ENCODE measurements around the gene REPS1. TPM values are rescaled to one million over a fixed set of nuclear protein-coding genes. Genes with fewer than 3 reads are reported as not detected.

The REPS1 gene
- total RNA-seq, 1 experiment from 2014 or later, result 27.4 TPM

DNA sequence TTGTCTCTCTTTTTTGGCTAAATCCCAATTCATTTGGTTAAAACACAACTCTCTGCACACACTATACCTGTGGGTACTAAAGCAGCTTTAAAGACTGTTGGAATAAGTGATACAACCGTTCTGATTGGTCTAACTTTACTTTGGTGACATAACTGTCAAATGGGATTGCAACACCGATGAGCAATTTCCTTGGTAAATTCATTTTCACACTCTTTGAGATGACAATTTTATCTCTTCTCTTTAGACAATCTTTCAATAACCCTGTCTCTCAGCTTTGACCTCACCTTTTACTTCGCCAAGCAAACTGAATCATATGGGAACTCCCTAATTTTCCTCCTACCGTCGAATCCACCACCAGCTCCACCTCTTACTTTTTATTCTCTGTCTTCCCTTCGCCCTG is 131.4 kb downstream of the REPS1 start:
- Histone ChIP-seq H4K20me1 (ENCODE audit: low read length) (no peaks in the 10 kb centered on the region), H3K27ac (ENCODE audit: low read length) (no peak overlapping the region), H3K9me3 (ENCODE audit: low read length) (no peaks in the 10 kb centered on the region), H3K27me3 (ENCODE audit: low read length) (no peaks in the 10 kb centered on the region), H3K36me3 (ENCODE audit: low read depth, low read length) (no peaks in the 10 kb centered on the region), H3K4me2 (ENCODE audit: low read length) (no peak overlapping the region), H3K9me2 (replicated peaks; ENCODE audit: low read length) (no peaks in the 10 kb centered on the region), H2AFZ (ENCODE audit: low read length) (no peak overlapping the region), H3K9ac (ENCODE audit: low read length) (no peak overlapping the region), H3K4me3 (ENCODE audit: low read length) (no peak overlapping the region), H3K4me1 (ENCODE audit: insufficient read depth, low read length) (no peaks in the 10 kb centered on the region), H3F3A (ENCODE audit: low read length, unreplicated experiment) (no peaks in the 10 kb centered on the region), H3K79me2 (ENCODE audit: low read length) (no peaks in the 10 kb centered on the region)
- ChIA-PET POLR2A (ENCODE audit: unreplicated experiment) (no interaction called here), CTCF (no interaction called here)
- no peak for TF ChIP-seq EZH2phosphoT487 (IDR thresholded peaks at IDR 0.05; ENCODE audit: borderline replicate concordance, low read length)
- TF ChIP-seq, protein P1, sequence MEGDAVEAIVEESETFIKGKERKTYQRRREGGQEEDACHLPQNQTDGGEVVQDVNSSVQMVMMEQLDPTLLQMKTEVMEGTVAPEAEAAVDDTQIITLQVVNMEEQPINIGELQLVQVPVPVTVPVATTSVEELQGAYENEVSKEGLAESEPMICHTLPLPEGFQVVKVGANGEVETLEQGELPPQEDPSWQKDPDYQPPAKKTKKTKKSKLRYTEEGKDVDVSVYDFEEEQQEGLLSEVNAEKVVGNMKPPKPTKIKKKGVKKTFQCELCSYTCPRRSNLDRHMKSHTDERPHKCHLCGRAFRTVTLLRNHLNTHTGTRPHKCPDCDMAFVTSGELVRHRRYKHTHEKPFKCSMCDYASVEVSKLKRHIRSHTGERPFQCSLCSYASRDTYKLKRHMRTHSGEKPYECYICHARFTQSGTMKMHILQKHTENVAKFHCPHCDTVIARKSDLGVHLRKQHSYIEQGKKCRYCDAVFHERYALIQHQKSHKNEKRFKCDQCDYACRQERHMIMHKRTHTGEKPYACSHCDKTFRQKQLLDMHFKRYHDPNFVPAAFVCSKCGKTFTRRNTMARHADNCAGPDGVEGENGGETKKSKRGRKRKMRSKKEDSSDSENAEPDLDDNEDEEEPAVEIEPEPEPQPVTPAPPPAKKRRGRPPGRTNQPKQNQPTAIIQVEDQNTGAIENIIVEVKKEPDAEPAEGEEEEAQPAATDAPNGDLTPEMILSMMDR (conservative IDR thresholded peaks at IDR 0.05; ENCODE audit: low read depth, low read length), result no peak
- no peak for TF ChIP-seq EZH2 (IDR thresholded peaks at IDR 0.05; ENCODE audit: low read length, unreplicated experiment)
- no TSS peak for BruUV-seq (replicated peaks)
- no peak for ATAC-seq
- no peak for DNase-seq
- intact Hi-C loops (cut with micrococcal nuclease), result no loop called here

Other genes with a start within 250 kb of the REPS1 start
- gene CCDC28A, start 214.5 kb downstream of the REPS1 start, total RNA-seq (2014; rRNA removed), result 5.8 and 8.5 TPM in 2 replicates
- gene ECT2L, start 192.2 kb downstream of the REPS1 start, total RNA-seq (2014; rRNA removed), result not detected in 2 replicates
- gene ABRACL, start 40.5 kb upstream of the REPS1 start, total RNA-seq (2014; rRNA removed), result 35.8 and 37.6 TPM in 2 replicates
- gene HECA, start 146.8 kb upstream of the REPS1 start, total RNA-seq (2014; rRNA removed), result 4.2 and 7.7 TPM in 2 replicates

Data from PC-3 (cell line).